Jurkat, Clone E6-1 (cell line): ENCODE results near the gene PSMG3.
"Not testable (repeated sequence)": the region's sequence is repeated elsewhere in the genome, so short reads cannot be mapped to it uniquely, and the experiment has no call there.

Source experiments
- DNase-seq: peaks from one replicate; pipeline ENCODE4 v3.0.0-alpha.2; 2011; ENCODE audit warnings: low read depth, low spot score
- H3K4me3 ChIP-seq: 2 replicates; pipeline ENCODE4 v1.5.1; 2011; ENCODE audit warnings: mild to moderate bottlenecking, low read length, control low read depth, moderate library complexity

PSMG3 gene

GRCh38 chr7:1529383-1530116 is 40.3 kb downstream of the PSMG3 start:
- DNase-seq: no peak
- H3K4me3 ChIP-seq: no peak overlapping the region

- no peak overlapping the region for H3K4me3 ChIP-seq
- DNase-seq: no peak
These were observed 43.5 kb downstream of the PSMG3 start for GRCh38 chr7:1526271-1526754.

- H3K4me3 ChIP-seq: no peak overlapping the region
- DNase-seq: no peak
These were observed 44.4 kb downstream of the PSMG3 start for GRCh38 chr7:1525409-1525808.

- no peak for DNase-seq
- H3K4me3 ChIP-seq: no peak overlapping the region
These were observed 46.0 kb downstream of the PSMG3 start for GRCh38 chr7:1523844-1524243.

- DNase-seq: no peak
- H3K4me3 ChIP-seq: no peak overlapping the region
These were observed 46.6 kb downstream of the PSMG3 start for GRCh38 chr7:1523208-1523607.

GRCh38 chr7:1521456-1521855 is 48.4 kb downstream of the PSMG3 start:
- no peak for DNase-seq
- H3K4me3 ChIP-seq: no peak overlapping the region

GRCh38 chr7:1520539-1521234 is 49.1 kb downstream of the PSMG3 start:
- no peak overlapping the region for H3K4me3 ChIP-seq

GRCh38 chr7:1519322-1519922 is 50.4 kb downstream of the PSMG3 start:
- DNase-seq, H3K4me3 ChIP-seq: not testable (repeated sequence)

More at GRCh38 chr7:1520539-1521234, 49.1 kb downstream of the PSMG3 start:
- DNase-seq: no peak
